Gastroesophageal sphincter (tissue), 4 donors: ENCODE measurements around the gene GARS1. TPM values are rescaled to one million over a fixed set of nuclear protein-coding genes. Genes with fewer than 3 reads are reported as not detected.

Source experiments
- ATAC-seq: fragments of 150-250 bp; one replicate; pipeline ENCODE4 v1.9.1; 2016; ENCODE audit warnings: mild to moderate bottlenecking, moderate library complexity
- H3K27ac ChIP-seq, 4 donors: fragments of 200-600 bp; sonication (generic) in 3 of 4; 1 replicate in 3 of 4; 2 replicates in 1 of 4; pipeline ENCODE4 v1.5.1; 2016 to 2019
- H3K27me3 ChIP-seq: fragments of 200-600 bp; sonication (generic); one replicate; pipeline ENCODE4 v1.5.1; 2019
- H3K36me3 ChIP-seq, 2 donors: fragments of 200-600 bp; sonication (generic); one replicate each; pipeline ENCODE4 v1.5.1; 2019; ENCODE audit warnings: control low read depth in 1 of 2
- H3K4me1 ChIP-seq, 3 donors: fragments of 200-600 bp; sonication (generic); 1 replicate in 2 of 3; 2 replicates in 1 of 3; pipeline ENCODE4 v1.5.1; 2016 to 2019; ENCODE audit warnings: control low read depth in 2 of 3
- H3K4me3 ChIP-seq, 2 donors: fragments of 200-600 bp; sonication (generic); one replicate each; pipeline ENCODE4 v1.5.1; 2019; ENCODE audit warnings: mild to moderate bottlenecking in 1 of 2, moderate library complexity in 1 of 2
- H3K9me3 ChIP-seq, 3 donors: fragments of 200-600 bp; sonication (generic); one replicate each; pipeline ENCODE4 v1.5.1; 2017 to 2019; ENCODE audit warnings: control low read depth in 2 of 3
- CTCF ChIP-seq, 4 experiments: fragments of 200-600 bp in 2 of 4; fragments of 450-650 bp in 2 of 4; sonication (generic) in 1 of 4; IDR thresholded peaks; one replicate each; pipeline ENCODE4 v1.5.1; 2017 to 2019; ENCODE audit warnings: antibody characterized with exemption in 4 of 4, mild to moderate bottlenecking in 2 of 4, moderate library complexity in 2 of 4
- EP300 ChIP-seq: sonication (generic); formaldehyde crosslinking; IDR thresholded peaks from one replicate; pipeline ENCODE4 v1.6.1; 2017; ENCODE audit warnings: antibody characterized with exemption, mild to moderate bottlenecking
- POLR2A ChIP-seq, 2 donors: fragments of 450-650 bp; IDR thresholded peaks; one replicate each; pipeline ENCODE4 v1.6.1; 2017; ENCODE audit warnings: antibody characterized with exemption in 2 of 2, mild to moderate bottlenecking in 2 of 2, moderate library complexity in 1 of 2
- POLR2AphosphoS5 ChIP-seq: sonication (generic); formaldehyde crosslinking; IDR thresholded peaks from one replicate; pipeline ENCODE4 v1.6.1; 2017; ENCODE audit warnings: antibody characterized with exemption
- WGBS, 2 donors: methylation state at CpG; one replicate each; pipeline ENCODE4 v1.1.5; 2018; ENCODE audit warnings: low coverage in 1 of 2; 5-methylcytosine and 5-hydroxymethylcytosine counted together
- total RNA-seq, 4 donors: library from RNA; depleted of rRNA; stranded (reverse); fragments of >200 nt; gene quantifications; one replicate each; pipeline ENCODE4 v1.1.0, GENCODE V29; 2016

Gene GARS1
- total RNA-seq, 4 donors from 2014 or later, result 44.7 to 81.9 (median 49.7) TPM

- ATAC-seq, result no peak
- no peak overlapping the region for H3K27ac ChIP-seq
- H3K36me3 ChIP-seq, result no peaks in the 10 kb centered on the region
- TF ChIP-seq POLR2AphosphoS5, result no peak
- TF ChIP-seq EP300, result no peak
- TF ChIP-seq POLR2A (IDR thresholded peaks at IDR 0.05), result no peak
- no peak for TF ChIP-seq CTCF (IDR thresholded peaks at IDR 0.05)
- H3K27me3 ChIP-seq, result peaks cover 9% of the 10 kb centered on the region
- no peak overlapping the region for H3K4me3 ChIP-seq
- no peaks in the 10 kb centered on the region for H3K4me1 ChIP-seq
- H3K9me3 ChIP-seq, result no peaks in the 10 kb centered on the region
- 100% methylated on average over 1 of the region's 2 CpGs; no CpG with 5 or more reads in 1 of the 2 donors for WGBS, 2 donors
These were observed 69.7 kb downstream of the GARS1 start for GRCh38 chr7:30664184-30664885.

GRCh38 chr7:30665043-30665442 lies 70.4 kb downstream of the GARS1 start:
- Histone ChIP-seq H3K36me3 (no peaks in the 10 kb centered on the region), H3K9me3 (no peaks in the 10 kb centered on the region), H3K27me3 (peaks cover 9% of the 10 kb centered on the region), H3K4me3 (no peak overlapping the region), H3K4me1 (no peaks in the 10 kb centered on the region), H3K27ac (no peak overlapping the region)
- 78% methylated on average over 5 of the region's 8 CpGs; no CpG with 5 or more reads in 1 of the 2 donors for WGBS, 2 donors
- no peak for ATAC-seq
- TF ChIP-seq CTCF (IDR thresholded peaks at IDR 0.05) (no peak), EP300 (no peak), POLR2AphosphoS5 (no peak), POLR2A (IDR thresholded peaks at IDR 0.05) (no peak)

- Histone ChIP-seq H3K27ac (no peak overlapping the region), H3K4me1 (no peaks in the 10 kb centered on the region), H3K27me3 (peaks cover 11% of the 10 kb centered on the region), H3K9me3 (no peaks in the 10 kb centered on the region), H3K4me3 (no peak overlapping the region), H3K36me3 (no peaks in the 10 kb centered on the region)
- WGBS, 2 donors, result 67 to 91% methylated on average over 1 to 4 of the region's 11 CpGs
- TF ChIP-seq POLR2AphosphoS5 (no peak), EP300 (no peak), CTCF (IDR thresholded peaks at IDR 0.05) (no peak), POLR2A (IDR thresholded peaks at IDR 0.05) (no peak)
- ATAC-seq, result no peak
These were observed 70.8 kb downstream of the GARS1 start for GRCh38 chr7:30665449-30665848.

- Histone ChIP-seq H3K9me3 (no peaks in the 10 kb centered on the region), H3K4me1 (no peaks in the 10 kb centered on the region), H3K36me3 (no peaks in the 10 kb centered on the region), H3K4me3 (no peak overlapping the region), H3K27ac (no peak overlapping the region), H3K27me3 (peaks cover 7% of the 10 kb centered on the region)
- no peak for ATAC-seq
- no peak for TF ChIP-seq POLR2A (IDR thresholded peaks at IDR 0.05)
- TF ChIP-seq POLR2AphosphoS5, result no peak
- no peak for TF ChIP-seq EP300
- TF ChIP-seq CTCF (IDR thresholded peaks at IDR 0.05), result no peak
- 71 to 80% methylated on average over 1 to 3 of the region's 3 CpGs for WGBS, 2 donors
These were observed 72.5 kb downstream of the GARS1 start for GRCh38 chr7:30667172-30667571.

- ATAC-seq, result no peak
- no peaks in the 10 kb centered on the region for H3K9me3 ChIP-seq
- no peaks in the 10 kb centered on the region for H3K36me3 ChIP-seq
- no peak overlapping the region for H3K27ac ChIP-seq
- no peak overlapping the region for H3K4me3 ChIP-seq
- TF ChIP-seq EP300 (no peak), POLR2A (IDR thresholded peaks at IDR 0.05) (no peak)
- peaks cover 13% of the 10 kb centered on the region for H3K27me3 ChIP-seq
- no peaks in the 10 kb centered on the region for H3K4me1 ChIP-seq
- 47 to 56% methylated on average over 3 to 4 of the region's 4 CpGs for WGBS, 2 donors
These were observed 73.4 kb downstream of the GARS1 start for GRCh38 chr7:30668102-30668501.
